Stomach (tissue), 9 donors: ENCODE results near the gene TANC1. TPM values are rescaled to one million over a fixed set of nuclear protein-coding genes. Genes with fewer than 3 reads are reported as not detected.

Experiments used
- DNase-seq, 2 donors: peaks; one replicate each; pipeline versions ENCODE4 v3.0.0 to v3.0.0-alpha.2; 2013 to 2019
- H3K27ac ChIP-seq, 5 donors: fragments of 200-600 bp in 4 of 5; sonication (generic) in 4 of 5; one replicate each; pipeline ENCODE4 v1.5.1; 2013 to 2019; ENCODE audit warnings: mild to moderate bottlenecking in 1 of 5, moderate library complexity in 1 of 5
- H3K27me3 ChIP-seq, 3 donors: fragments of 200-600 bp; sonication (generic); one replicate each; pipeline ENCODE4 v1.5.1; 2017 to 2019; ENCODE audit warnings: mixed run types in 1 of 3
- H3K36me3 ChIP-seq, 4 donors: fragments of 200-600 bp; sonication (generic); 1 replicate in 3 of 4; 2 replicates in 1 of 4; pipeline ENCODE4 v1.5.1; 2016 to 2019
- H3K4me1 ChIP-seq, 4 donors: fragments of 200-600 bp; sonication (generic); one replicate each; pipeline ENCODE4 v1.5.1; 2016 to 2019
- H3K4me3 ChIP-seq, 4 donors: fragments of 200-600 bp; sonication (generic) in 3 of 4; one replicate each; pipeline ENCODE4 v1.5.1; 2016 to 2019; ENCODE audit warnings: mild to moderate bottlenecking in 1 of 4
- H3K9me3 ChIP-seq, 4 donors: fragments of 200-600 bp; sonication (generic); one replicate each; pipeline ENCODE4 v1.5.1; 2016 to 2019
- EP300 ChIP-seq: sonication (generic); formaldehyde crosslinking; IDR thresholded peaks from one replicate; pipeline ENCODE4 v1.6.1; 2017; ENCODE audit warnings: antibody characterized with exemption
- POLR2A ChIP-seq, 4 donors: fragments of 450-650 bp; IDR thresholded peaks; one replicate each; pipeline ENCODE4 v1.6.1; 2016; ENCODE audit warnings: antibody characterized with exemption in 4 of 4, control low read depth in 2 of 4, mild to moderate bottlenecking in 1 of 4, moderate library complexity in 1 of 4
- POLR2AphosphoS5 ChIP-seq, 3 donors: sonication (generic); formaldehyde crosslinking; IDR thresholded peaks; one replicate each; pipeline ENCODE4 v1.6.1; 2016; ENCODE audit warnings: antibody characterized with exemption in 3 of 3
- WGBS, 5 donors: extraction: QIAGEN DNeasy Blood & Tissue Kit in 3 of 5; methylation state at CpG; one replicate each; pipeline versions ENCODE4 v1.1.5 to v1.1.7; 2013 to 2018; 5-methylcytosine and 5-hydroxymethylcytosine counted together
- intact Hi-C: fragments of 100-400 bp; cut with DNase I; formaldehyde crosslinking; loops from one replicate; pipeline ENCODE4 v1.15.1; 2023; ENCODE audit warnings: low total_unique reads
- polyA plus RNA-seq, 3 donors: library from polyadenylated mRNA; stranded (reverse); fragments of 200-250 nt; gene quantifications; one replicate each; pipeline ENCODE4 v1.2.3, GENCODE V29; 2013
- total RNA-seq, 5 donors: library from RNA; depleted of rRNA; stranded (reverse); fragments of >200 nt; gene quantifications; one replicate each; pipeline versions ENCODE4 v1.1.0 to v1.2.3, GENCODE V29; 2014 to 2016
- TF ChIP-seq, protein P1 (sequence below), 7 experiments: fragments of 450-650 bp in 4 of 7; fragments of 200-600 bp in 3 of 7; sonication (generic) in 3 of 7; IDR thresholded peaks; one replicate each; pipeline ENCODE4 v1.5.1; 2016 to 2019; ENCODE audit warnings: antibody characterized with exemption in 7 of 7, control low read depth in 2 of 7, mild to moderate bottlenecking in 1 of 7
- donor health status: healthy with polysubstance abuse.
- donor health status: Bipolar disorder and iron deficiency.
- donor health status: healthy.

TANC1 gene
- total and polyA plus RNA-seq, 8 donors: 4.9 to 59.7 (median 37.7) TPM

DNA sequence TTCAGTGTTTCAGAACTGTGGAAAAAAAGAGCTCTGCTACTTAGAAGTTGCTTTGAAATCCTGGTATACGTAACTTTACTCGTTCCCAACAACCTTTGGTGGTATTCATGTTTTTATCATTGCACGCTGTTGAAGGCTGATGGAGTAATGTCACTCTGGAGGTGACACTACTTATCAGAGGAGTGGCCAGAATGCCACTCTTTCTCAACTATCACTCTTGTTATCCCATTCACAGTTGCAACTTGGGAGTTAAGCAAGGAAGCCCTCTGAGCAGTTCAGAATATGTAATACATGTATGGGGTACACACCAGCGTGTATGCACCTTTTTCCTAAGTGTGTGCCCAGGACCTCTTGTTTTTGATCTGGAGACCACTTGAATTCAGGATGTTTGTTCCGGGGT lies 53.6 kb downstream of the TANC1 start:
- H3K27ac ChIP-seq: no peak overlapping the region
- peaks cover 0 to 9% (median 8%) of the 10 kb centered on the region in 4 donors for H3K4me1 ChIP-seq
- no peak for TF ChIP-seq EP300
- intact Hi-C loops: no loop called here
- DNase-seq: no peak
- WGBS, 5 donors: 77 to 94% (median 92%) methylated on average over 5 of the region's 5 CpGs
- no peaks in the 10 kb centered on the region for H3K27me3 ChIP-seq
- no peaks in the 10 kb centered on the region for H3K36me3 ChIP-seq
- no peak overlapping the region for H3K4me3 ChIP-seq
- H3K9me3 ChIP-seq: no peaks in the 10 kb centered on the region

DNA sequence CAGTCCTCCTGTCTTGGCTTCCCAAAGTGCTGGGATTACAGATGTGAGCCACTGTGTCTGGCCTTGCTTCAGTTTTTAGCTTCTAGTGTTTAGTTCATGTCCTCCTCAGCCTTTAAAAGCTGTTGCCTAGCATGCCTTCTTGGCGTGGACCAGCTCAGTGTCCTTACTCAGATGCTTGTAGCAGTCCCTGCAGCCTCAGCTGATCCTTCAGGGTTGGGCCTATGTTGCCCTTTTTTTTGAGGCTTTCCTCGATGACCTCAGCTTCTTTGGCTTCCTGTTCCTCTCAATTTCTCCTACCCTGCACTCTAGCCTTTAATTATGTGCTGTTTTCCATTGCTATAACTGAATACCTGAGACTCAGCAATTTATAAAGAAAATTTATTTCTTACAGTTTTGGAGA lies 57.7 kb downstream of the TANC1 start:
- no peaks in the 10 kb centered on the region for H3K27me3 ChIP-seq
- TF ChIP-seq POLR2A (IDR thresholded peaks at IDR 0.05) (no peak), EP300 (no peak)
- WGBS, 5 donors: 43 to 72% (median 65%) methylated on average over 2 of the region's 2 CpGs

DNA sequence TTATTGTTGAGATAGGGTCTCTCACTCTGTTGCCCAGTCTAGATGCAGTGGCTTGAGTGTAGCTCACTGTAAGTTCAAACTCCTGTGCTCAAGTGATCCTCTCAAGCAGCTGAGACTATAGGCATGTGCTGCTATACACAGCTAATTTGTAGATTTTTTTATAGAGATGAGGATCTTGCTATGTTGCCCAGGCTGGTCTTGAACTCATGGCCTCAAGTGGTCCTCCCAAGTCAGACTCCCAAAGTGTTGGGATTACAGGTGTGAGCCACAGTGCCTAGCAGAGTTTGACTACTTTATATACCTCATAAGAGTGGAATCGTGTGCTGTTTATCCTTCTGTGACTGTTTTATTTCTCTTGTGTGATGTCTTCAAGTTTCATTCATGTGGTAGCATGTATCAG lies 60.3 kb downstream of the TANC1 start:
- Histone ChIP-seq H3K27ac (no peak overlapping the region), H3K27me3 (no peaks in the 10 kb centered on the region), H3K9me3 (no peaks in the 10 kb centered on the region), H3K4me3 (no peak overlapping the region), H3K4me1 (peaks cover 18 to 45% (median 30%) of the 10 kb centered on the region in 4 donors), H3K36me3 (no peaks in the 10 kb centered on the region)
- intact Hi-C loops: no loop called here
- 87 to 100% (median 94%) methylated on average over 1 of the region's 1 CpG for WGBS, 5 donors
- no peak for DNase-seq
- no peak for TF ChIP-seq EP300
- TF ChIP-seq, protein P1, sequence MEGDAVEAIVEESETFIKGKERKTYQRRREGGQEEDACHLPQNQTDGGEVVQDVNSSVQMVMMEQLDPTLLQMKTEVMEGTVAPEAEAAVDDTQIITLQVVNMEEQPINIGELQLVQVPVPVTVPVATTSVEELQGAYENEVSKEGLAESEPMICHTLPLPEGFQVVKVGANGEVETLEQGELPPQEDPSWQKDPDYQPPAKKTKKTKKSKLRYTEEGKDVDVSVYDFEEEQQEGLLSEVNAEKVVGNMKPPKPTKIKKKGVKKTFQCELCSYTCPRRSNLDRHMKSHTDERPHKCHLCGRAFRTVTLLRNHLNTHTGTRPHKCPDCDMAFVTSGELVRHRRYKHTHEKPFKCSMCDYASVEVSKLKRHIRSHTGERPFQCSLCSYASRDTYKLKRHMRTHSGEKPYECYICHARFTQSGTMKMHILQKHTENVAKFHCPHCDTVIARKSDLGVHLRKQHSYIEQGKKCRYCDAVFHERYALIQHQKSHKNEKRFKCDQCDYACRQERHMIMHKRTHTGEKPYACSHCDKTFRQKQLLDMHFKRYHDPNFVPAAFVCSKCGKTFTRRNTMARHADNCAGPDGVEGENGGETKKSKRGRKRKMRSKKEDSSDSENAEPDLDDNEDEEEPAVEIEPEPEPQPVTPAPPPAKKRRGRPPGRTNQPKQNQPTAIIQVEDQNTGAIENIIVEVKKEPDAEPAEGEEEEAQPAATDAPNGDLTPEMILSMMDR (IDR thresholded peaks at IDR 0.05): no peak
- TF ChIP-seq POLR2AphosphoS5 (IDR thresholded peaks at IDR 0.05): no peak
- TF ChIP-seq POLR2A (IDR thresholded peaks at IDR 0.05): no peak

More for the DNA sequence above, 57.7 kb downstream of the TANC1 start:
- no peaks in the 10 kb centered on the region for H3K36me3 ChIP-seq
- DNase-seq: no peak
- H3K27ac ChIP-seq: no peak overlapping the region
- peaks cover 14 to 30% (median 19%) of the 10 kb centered on the region in 4 donors for H3K4me1 ChIP-seq
- H3K4me3 ChIP-seq: no peak overlapping the region
- intact Hi-C loops: no loop called here
- no peaks in the 10 kb centered on the region for H3K9me3 ChIP-seq

DNA sequence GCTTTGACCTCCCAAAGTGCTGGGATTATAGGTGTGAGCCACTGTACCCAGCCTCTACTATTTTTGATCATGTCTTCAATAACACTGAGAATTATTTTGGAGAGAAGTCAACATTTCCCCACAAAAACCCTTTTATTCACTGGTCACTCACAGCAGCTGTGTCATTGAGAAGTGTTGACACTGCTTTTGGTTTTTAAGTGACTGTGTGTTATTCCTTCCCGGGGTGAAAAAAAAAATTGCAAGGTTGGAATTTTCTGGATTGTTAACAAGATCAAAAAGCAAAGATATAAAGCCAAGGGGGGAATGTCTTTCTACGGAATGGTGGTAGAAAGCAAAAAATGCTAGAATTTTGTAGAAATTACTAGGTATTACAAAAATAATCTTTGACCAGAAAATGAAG lies 61.5 kb downstream of the TANC1 start:
- Histone ChIP-seq H3K4me1 (peaks cover 12 to 45% (median 27%) of the 10 kb centered on the region in 4 donors), H3K9me3 (no peaks in the 10 kb centered on the region), H3K27ac (peak overlapping the region in 2 of 5 donors; percentile 60 to 77), H3K36me3 (no peaks in the 10 kb centered on the region), H3K4me3 (no peak overlapping the region), H3K27me3 (no peaks in the 10 kb centered on the region)
- WGBS, 5 donors: 39 to 51% (median 46%) methylated on average over 2 of the region's 2 CpGs
- TF ChIP-seq POLR2A (IDR thresholded peaks at IDR 0.05) (no peak), POLR2AphosphoS5 (IDR thresholded peaks at IDR 0.05) (no peak), EP300 (no peak)
- TF ChIP-seq, protein P1 (IDR thresholded peaks at IDR 0.05): no peak
- no peak for DNase-seq
- intact Hi-C loops: no loop called here

DNA sequence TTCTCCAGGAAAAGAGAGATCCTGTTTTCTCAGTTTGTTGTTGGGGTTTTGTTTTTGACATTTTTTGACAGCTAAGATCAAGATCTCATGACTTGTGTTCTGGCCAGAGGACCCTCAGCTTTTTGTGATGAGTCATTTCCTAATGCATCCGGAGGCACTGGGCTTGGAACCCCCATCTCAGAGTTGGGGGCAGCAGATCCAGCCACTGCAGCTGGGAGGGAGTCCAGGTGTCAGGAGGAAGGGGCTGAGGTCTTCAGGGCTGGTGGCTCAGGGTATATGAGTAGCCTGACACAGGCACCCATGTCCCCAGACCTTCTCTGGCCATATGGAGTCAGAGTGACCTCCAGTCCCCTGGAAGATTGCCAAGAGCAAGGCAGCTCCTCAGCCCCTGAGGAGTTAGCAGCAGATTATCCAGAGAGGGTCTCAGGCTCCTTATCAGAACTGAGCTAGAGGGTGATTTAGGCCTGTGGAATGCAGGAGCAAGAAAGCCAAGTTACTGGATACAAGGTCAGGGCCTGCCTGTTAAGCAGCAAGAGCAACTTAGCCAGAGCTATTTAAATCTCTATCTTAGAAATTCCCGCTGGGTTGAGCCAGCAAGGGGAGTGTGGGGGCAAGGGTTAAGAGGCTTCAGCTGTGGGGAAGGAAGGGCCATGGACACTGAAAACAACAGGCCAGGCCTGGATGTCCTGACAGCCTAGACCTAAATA lies 62.4 kb downstream of the TANC1 start:
- no peaks in the 10 kb centered on the region for H3K9me3 ChIP-seq
- no peak for TF ChIP-seq EP300
- TF ChIP-seq, protein P1 (IDR thresholded peaks at IDR 0.05): no peak
- no peak for TF ChIP-seq POLR2A (IDR thresholded peaks at IDR 0.05)
- peak in 2 of 3 donors; percentile 36 to 47 for TF ChIP-seq POLR2AphosphoS5 (IDR thresholded peaks at IDR 0.05)
- H3K36me3 ChIP-seq: no peaks in the 10 kb centered on the region
- H3K4me3 ChIP-seq: no peak overlapping the region
- peaks cover 16 to 48% (median 29%) of the 10 kb centered on the region in 4 donors for H3K4me1 ChIP-seq
- WGBS, 5 donors: 22 to 36% (median 26%) methylated on average over 2 of the region's 2 CpGs
- peak overlapping the region; percentile 16 to 77 (median 60) for H3K27ac ChIP-seq
- no peaks in the 10 kb centered on the region for H3K27me3 ChIP-seq
- peak; percentile 40 to 72 for DNase-seq
- intact Hi-C loops: no loop called here
